ENCODE data around the gene MRPL37.

Gene MRPL37

GRCh38 chr1:54199765-54200518 is at the start of gene MRPL37, which contains the start of gene CYB5RL:
Gene MRPL37 (plus strand): TSS chr1:54200167. CDS start chr1:54200244, 77 bp downstream.
Gene CYB5RL (minus strand): TSS chr1:54200030. CDS start chr1:54195616, 4,414 bp downstream.
- Histone ChIP-seq H3K79me2 (ENCODE audit: insufficient read depth, low read length) (peaks cover 51% of the 10 kb centered on the region), H2AFZ (ENCODE audit: low read depth, low read length, severe bottlenecking) (peak within 1 kb of the TSS; percentile 92), H3K9ac (ENCODE audit: low read length) (peak within 1 kb of the TSS; percentile 95), H3K9me3 (ENCODE audit: insufficient read depth, low read length) (no peaks in the 10 kb centered on the region), H3K27me3 (ENCODE audit: low read length) (no peaks in the 10 kb centered on the region), H3K4me2 (ENCODE audit: low read depth, low read length, poor library complexity, severe bottlenecking) (peak within 1 kb of the TSS; percentile 88), H3K36me3 (ENCODE audit: low read length) (no peaks in the 10 kb centered on the region), H3F3A (ENCODE audit: insufficient read depth) (no peaks in the 10 kb centered on the region), H3K27ac (ENCODE audit: low read depth, low read length) (peak within 1 kb of the TSS; percentile 44), H3K9me2 (replicated peaks; ENCODE audit: insufficient read depth, low read length) (no peaks in the 10 kb centered on the region), H4K20me1 (ENCODE audit: low read depth, low read length) (no peaks in the 10 kb centered on the region), H3K4me3 (ENCODE audit: insufficient read depth, low read length, poor library complexity, severe bottlenecking) (peak within 1 kb of the TSS; percentile 72)
- no peak for TF ChIP-seq EZH2phosphoT487 (conservative IDR thresholded peaks at IDR 0.05; ENCODE audit: low read length)
- no peak for TF ChIP-seq CTCF (IDR thresholded peaks at IDR 0.05; ENCODE audit: insufficient read depth, low read length, poor library complexity, severe bottlenecking)

GRCh38 chr1:54151013-54151412 is 49.0 kb upstream of the MRPL37 start:
- no peak overlapping the region for H3K27ac ChIP-seq (ENCODE audit: low read depth, low read length)
- no peak overlapping the region for H3K9ac ChIP-seq (ENCODE audit: low read length)
- H3F3A ChIP-seq (ENCODE audit: insufficient read depth): no peaks in the 10 kb centered on the region
- H3K36me3 ChIP-seq (ENCODE audit: low read length): no peaks in the 10 kb centered on the region
- no peaks in the 10 kb centered on the region for H3K79me2 ChIP-seq (ENCODE audit: insufficient read depth, low read length)
- no peaks in the 10 kb centered on the region for H3K9me2 ChIP-seq (replicated peaks; ENCODE audit: insufficient read depth, low read length)
- no peaks in the 10 kb centered on the region for H3K9me3 ChIP-seq (ENCODE audit: insufficient read depth, low read length)
- no peak overlapping the region for H3K4me3 ChIP-seq (ENCODE audit: insufficient read depth, low read length, poor library complexity, severe bottlenecking)
- no peaks in the 10 kb centered on the region for H4K20me1 ChIP-seq (ENCODE audit: low read depth, low read length)
- TF ChIP-seq EZH2phosphoT487 (conservative IDR thresholded peaks at IDR 0.05; ENCODE audit: low read length) (no peak), CTCF (IDR thresholded peaks at IDR 0.05; ENCODE audit: insufficient read depth, low read length, poor library complexity, severe bottlenecking) (no peak)
- no peak overlapping the region for H3K4me2 ChIP-seq (ENCODE audit: low read depth, low read length, poor library complexity, severe bottlenecking)
- no peaks in the 10 kb centered on the region for H3K27me3 ChIP-seq (ENCODE audit: low read length)
- no peak overlapping the region for H2AFZ ChIP-seq (ENCODE audit: low read depth, low read length, severe bottlenecking)

DNA sequence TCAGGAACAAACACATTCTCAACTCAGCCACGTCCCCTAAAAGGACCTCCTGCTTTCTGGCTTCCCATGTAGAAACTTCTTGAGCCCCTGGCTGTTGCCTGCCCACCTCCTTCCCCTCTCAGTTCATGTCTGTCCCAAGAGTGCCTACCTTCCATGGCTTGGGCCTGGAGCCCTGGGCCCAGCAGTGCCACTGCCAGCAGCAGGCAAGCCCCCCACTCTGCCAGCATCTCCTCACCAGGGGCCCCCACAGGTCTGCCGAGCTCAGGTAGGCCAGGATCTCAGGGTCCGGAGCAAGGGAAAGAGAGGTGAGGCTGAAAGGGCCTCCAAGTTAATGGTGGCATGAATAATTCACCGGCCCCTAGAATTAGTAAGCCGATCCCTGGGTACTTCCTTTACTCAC is 47.3 kb upstream of the MRPL37 start, which contains the start of gene CDCP2:
TSS of gene CDCP2 (minus strand) at position 305 of the 400 bp plus-strand sequence. CDS start at position 227, 78 bp downstream.
- no peaks in the 10 kb centered on the region for H3K9me2 ChIP-seq (replicated peaks; ENCODE audit: insufficient read depth, low read length)
- no peaks in the 10 kb centered on the region for H3K79me2 ChIP-seq (ENCODE audit: insufficient read depth, low read length)
- no peak within 1 kb of the TSS for H3K4me2 ChIP-seq (ENCODE audit: low read depth, low read length, poor library complexity, severe bottlenecking)
- no peak within 1 kb of the TSS for H3K9ac ChIP-seq (ENCODE audit: low read length)
- no peak within 1 kb of the TSS for H3K4me3 ChIP-seq (ENCODE audit: insufficient read depth, low read length, poor library complexity, severe bottlenecking)
- H3K9me3 ChIP-seq (ENCODE audit: insufficient read depth, low read length): no peaks in the 10 kb centered on the region
- H3K27me3 ChIP-seq (ENCODE audit: low read length): no peaks in the 10 kb centered on the region
- no peaks in the 10 kb centered on the region for H3F3A ChIP-seq (ENCODE audit: insufficient read depth)
- no peak within 1 kb of the TSS for H3K27ac ChIP-seq (ENCODE audit: low read depth, low read length)
- no peaks in the 10 kb centered on the region for H4K20me1 ChIP-seq (ENCODE audit: low read depth, low read length)
- no peaks in the 10 kb centered on the region for H3K36me3 ChIP-seq (ENCODE audit: low read length)
- H2AFZ ChIP-seq (ENCODE audit: low read depth, low read length, severe bottlenecking): no peak within 1 kb of the TSS
- TF ChIP-seq CTCF (IDR thresholded peaks at IDR 0.05; ENCODE audit: insufficient read depth, low read length, poor library complexity, severe bottlenecking) (no peak), EZH2phosphoT487 (conservative IDR thresholded peaks at IDR 0.05; ENCODE audit: low read length) (no peak)
